Uterus (tissue), 2 donors: ENCODE data around the gene RXRG.

Experiments used
- CTCF ChIP-seq, 4 experiments: fragments of 200-600 bp in 2 of 4; fragments of 450-650 bp in 2 of 4; sonication (generic) in 2 of 4; IDR thresholded peaks; one replicate each; pipeline ENCODE4 v1.5.1; 2016 to 2019; ENCODE audit warnings: antibody characterized with exemption in 4 of 4, mild to moderate bottlenecking in 2 of 4, moderate library complexity in 1 of 4
- POLR2A ChIP-seq, 2 donors: fragments of 450-650 bp; IDR thresholded peaks; one replicate each; pipeline ENCODE4 v1.6.1; 2016; ENCODE audit warnings: antibody characterized with exemption in 2 of 2, mild to moderate bottlenecking in 1 of 2, moderate library complexity in 1 of 2

GRCh38 chr1:165418195-165418594, 26.7 kb downstream of the RXRG start:
- no peak for TF ChIP-seq CTCF (IDR thresholded peaks at IDR 0.05)
- no peak for TF ChIP-seq POLR2A (IDR thresholded peaks at IDR 0.05)
